ENCODE measurements around the gene ALKBH7.
A peak's percentile ranks its signal among the peaks of the same experiment; 100 is the strongest.

DNA sequence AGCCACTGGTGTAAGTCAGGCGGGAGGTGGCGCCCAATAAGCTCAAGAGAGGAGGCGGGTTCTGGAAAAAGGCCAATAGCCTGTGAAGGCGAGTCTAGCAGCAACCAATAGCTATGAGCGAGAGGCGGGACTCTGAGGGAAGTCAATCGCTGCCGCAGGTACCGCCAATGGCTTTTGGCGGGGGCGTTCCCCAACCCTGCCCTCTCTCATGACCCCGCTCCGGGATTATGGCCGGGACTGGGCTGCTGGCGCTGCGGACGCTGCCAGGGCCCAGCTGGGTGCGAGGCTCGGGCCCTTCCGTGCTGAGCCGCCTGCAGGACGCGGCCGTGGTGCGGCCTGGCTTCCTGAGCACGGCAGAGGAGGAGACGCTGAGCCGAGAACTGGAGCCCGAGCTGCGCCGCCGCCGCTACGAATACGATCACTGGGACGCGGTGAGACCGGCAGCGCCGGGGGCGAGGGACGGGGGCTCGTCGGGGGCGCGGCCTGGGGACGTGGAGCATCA lies at the start of gene ALKBH7:
- TF ChIP-seq, protein P1, sequence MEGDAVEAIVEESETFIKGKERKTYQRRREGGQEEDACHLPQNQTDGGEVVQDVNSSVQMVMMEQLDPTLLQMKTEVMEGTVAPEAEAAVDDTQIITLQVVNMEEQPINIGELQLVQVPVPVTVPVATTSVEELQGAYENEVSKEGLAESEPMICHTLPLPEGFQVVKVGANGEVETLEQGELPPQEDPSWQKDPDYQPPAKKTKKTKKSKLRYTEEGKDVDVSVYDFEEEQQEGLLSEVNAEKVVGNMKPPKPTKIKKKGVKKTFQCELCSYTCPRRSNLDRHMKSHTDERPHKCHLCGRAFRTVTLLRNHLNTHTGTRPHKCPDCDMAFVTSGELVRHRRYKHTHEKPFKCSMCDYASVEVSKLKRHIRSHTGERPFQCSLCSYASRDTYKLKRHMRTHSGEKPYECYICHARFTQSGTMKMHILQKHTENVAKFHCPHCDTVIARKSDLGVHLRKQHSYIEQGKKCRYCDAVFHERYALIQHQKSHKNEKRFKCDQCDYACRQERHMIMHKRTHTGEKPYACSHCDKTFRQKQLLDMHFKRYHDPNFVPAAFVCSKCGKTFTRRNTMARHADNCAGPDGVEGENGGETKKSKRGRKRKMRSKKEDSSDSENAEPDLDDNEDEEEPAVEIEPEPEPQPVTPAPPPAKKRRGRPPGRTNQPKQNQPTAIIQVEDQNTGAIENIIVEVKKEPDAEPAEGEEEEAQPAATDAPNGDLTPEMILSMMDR (IDR thresholded peaks at IDR 0.05) = no peak
- peak in 2 of 4 donors; percentile 49 to 62 for TF ChIP-seq POLR2A (IDR thresholded peaks at IDR 0.05)
